ENCODE results near the gene HOXB5.

GRCh38 chr17:48605991-48606891, 12.7 kb upstream of the HOXB5 start:
- TF ChIP-seq, protein P1, sequence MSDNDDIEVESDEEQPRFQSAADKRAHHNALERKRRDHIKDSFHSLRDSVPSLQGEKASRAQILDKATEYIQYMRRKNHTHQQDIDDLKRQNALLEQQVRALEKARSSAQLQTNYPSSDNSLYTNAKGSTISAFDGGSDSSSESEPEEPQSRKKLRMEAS (IDR thresholded peaks at IDR 0.05): no peak
- TF ChIP-seq RAD21 (IDR thresholded peaks at IDR 0.05; ENCODE audit: low read depth) (no peak), SP1 (IDR thresholded peaks at IDR 0.05; ENCODE audit: low read depth) (no peak), POLR2A (IDR thresholded peaks at IDR 0.05; ENCODE audit: borderline replicate concordance, extremely low read depth, insufficient read depth, insufficient read length) (no peak), CTCF (IDR thresholded peaks at IDR 0.05 in 2 of 3, conservative IDR thresholded peaks at IDR 0.05 in 1 of 3; ENCODE audit: borderline replicate concordance in 1 of 3, insufficient read depth in 1 of 3, low read depth in 2 of 3, low read length in 2 of 3) (no peak), EZH2 (IDR thresholded peaks at IDR 0.05) (no peak), POLR2AphosphoS5 (IDR thresholded peaks at IDR 0.05; ENCODE audit: low read depth, low read length) (no peak), CBX3 (IDR thresholded peaks at IDR 0.05; ENCODE audit: low read depth) (no peak), JUND (IDR thresholded peaks at IDR 0.05) (no peak), ZNF274 (IDR thresholded peaks at IDR 0.05; ENCODE audit: low read depth, low read length) (no peak)
- TF ChIP-seq, protein P2, sequence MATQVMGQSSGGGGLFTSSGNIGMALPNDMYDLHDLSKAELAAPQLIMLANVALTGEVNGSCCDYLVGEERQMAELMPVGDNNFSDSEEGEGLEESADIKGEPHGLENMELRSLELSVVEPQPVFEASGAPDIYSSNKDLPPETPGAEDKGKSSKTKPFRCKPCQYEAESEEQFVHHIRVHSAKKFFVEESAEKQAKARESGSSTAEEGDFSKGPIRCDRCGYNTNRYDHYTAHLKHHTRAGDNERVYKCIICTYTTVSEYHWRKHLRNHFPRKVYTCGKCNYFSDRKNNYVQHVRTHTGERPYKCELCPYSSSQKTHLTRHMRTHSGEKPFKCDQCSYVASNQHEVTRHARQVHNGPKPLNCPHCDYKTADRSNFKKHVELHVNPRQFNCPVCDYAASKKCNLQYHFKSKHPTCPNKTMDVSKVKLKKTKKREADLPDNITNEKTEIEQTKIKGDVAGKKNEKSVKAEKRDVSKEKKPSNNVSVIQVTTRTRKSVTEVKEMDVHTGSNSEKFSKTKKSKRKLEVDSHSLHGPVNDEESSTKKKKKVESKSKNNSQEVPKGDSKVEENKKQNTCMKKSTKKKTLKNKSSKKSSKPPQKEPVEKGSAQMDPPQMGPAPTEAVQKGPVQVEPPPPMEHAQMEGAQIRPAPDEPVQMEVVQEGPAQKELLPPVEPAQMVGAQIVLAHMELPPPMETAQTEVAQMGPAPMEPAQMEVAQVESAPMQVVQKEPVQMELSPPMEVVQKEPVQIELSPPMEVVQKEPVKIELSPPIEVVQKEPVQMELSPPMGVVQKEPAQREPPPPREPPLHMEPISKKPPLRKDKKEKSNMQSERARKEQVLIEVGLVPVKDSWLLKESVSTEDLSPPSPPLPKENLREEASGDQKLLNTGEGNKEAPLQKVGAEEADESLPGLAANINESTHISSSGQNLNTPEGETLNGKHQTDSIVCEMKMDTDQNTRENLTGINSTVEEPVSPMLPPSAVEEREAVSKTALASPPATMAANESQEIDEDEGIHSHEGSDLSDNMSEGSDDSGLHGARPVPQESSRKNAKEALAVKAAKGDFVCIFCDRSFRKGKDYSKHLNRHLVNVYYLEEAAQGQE (IDR thresholded peaks at IDR 0.05; ENCODE audit: low read depth): no peak

Data from HCT116 (cell line).